ENCODE measurements around the gene WNT9A.

Gene WNT9A

DNA sequence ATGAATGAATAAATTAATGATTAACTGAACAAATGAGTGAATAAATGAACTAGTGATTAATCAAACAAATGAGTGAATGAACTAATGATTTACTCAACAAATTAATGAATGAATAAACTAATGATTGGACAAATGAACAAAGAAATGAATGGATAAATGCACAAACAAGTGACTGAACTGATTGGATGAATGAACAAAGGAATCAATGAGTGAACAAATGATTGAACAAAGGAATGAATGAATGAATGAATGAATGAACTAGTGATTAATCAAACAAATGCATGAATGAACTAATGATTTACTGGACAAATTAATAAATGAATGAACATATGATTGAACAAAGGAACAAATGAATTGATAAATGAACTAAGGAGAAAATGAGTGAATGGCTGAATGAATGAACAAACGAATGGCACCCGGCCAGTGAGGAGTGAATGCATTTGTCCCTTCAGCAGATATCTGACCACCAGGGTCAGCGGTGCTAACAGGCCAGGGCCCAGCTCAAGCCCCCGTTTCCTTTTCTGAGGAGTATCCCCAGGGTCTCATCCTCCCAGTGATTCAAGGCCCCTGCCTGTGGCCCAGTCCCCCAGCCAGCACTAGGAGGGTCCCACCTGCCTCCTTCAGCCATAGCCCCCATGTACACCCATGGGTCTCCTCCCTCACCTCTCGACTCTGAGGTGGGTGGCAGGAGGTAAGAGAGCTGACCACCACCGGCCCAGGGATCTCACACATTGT is 49.9 kb downstream of the WNT9A start:
- DNase-seq (ENCODE audit: low read depth) = no peak

GRCh38 chr1:227896710-227897655 is 50.7 kb downstream of the WNT9A start:
- DNase-seq (ENCODE audit: low read depth) = no peak

- no peak for DNase-seq (ENCODE audit: low read depth)
Observed at GRCh38 chr1:227895828-227896685, 51.7 kb downstream of the WNT9A start.

GRCh38 chr1:227894831-227895451 is 52.8 kb downstream of the WNT9A start:
- no peak for DNase-seq (ENCODE audit: low read depth)

DNA sequence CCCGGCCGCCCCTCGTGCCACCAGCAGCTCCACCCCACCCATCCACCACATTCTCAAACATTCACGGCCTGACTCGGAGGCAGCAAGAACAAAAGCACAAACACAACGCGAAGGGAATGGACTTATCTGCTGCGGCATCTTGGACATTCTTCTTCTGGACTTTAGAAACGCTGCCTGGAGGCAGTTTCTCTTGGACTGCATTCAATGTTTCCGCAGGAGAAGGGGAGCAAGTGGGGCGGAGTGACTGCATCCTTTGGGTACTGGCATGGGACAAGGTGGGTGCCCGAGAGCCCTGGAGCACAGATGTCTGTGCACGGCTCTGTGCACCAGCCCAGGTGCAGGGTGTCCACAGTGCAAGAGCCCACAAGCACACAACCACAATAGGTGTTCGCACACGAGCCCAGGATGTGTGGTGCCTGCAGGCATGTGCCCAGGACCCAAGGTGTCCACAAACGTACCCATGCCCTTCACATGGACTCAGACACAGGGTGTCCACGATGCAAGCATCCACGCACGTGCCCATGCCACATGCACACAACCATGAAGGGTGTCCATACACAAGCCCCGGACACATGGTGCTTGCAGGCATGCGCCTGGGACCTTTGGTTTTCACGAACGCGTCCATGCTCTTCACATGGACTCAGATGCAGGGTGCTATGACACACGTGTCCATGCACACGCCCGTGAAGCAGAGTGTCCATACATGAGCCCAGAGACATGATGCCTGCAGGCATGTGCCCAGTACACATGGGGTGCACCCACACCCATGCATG is 53.6 kb downstream of the WNT9A start:
- DNase-seq (ENCODE audit: low read depth) = no peak

DNA sequence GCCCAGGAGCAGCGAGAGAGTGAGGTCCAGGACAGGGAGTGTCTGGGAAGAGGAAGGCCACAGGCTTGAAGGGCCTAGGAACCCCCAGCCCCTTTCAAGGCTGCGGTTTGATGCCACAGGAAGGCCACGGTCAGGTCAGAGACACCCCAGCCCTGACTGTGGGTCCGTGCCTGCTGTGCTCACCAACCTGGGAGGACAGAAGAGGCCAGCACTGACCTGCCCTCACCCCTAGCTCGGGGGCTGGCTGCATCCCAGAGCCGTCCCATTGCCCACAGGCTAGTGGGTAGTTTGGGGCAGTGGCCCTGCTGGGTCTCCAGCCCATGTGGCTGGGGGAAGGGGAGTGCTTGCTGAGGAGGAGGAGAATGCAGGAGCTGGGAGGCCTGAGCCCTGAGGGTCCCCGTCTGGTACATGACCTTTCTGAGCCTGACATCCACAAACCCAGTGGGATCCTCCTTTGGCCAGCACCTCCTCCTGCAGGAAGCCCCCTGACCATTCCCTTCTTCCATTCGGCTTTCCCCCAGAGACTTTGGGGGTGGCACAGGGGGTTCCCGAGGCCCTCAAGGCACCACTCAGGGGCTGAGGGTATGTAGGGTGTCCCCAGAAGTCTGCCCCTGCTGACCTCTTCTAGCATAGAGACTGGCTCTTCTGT is 54.3 kb downstream of the WNT9A start:
- no peak for DNase-seq (ENCODE audit: low read depth)

DNA sequence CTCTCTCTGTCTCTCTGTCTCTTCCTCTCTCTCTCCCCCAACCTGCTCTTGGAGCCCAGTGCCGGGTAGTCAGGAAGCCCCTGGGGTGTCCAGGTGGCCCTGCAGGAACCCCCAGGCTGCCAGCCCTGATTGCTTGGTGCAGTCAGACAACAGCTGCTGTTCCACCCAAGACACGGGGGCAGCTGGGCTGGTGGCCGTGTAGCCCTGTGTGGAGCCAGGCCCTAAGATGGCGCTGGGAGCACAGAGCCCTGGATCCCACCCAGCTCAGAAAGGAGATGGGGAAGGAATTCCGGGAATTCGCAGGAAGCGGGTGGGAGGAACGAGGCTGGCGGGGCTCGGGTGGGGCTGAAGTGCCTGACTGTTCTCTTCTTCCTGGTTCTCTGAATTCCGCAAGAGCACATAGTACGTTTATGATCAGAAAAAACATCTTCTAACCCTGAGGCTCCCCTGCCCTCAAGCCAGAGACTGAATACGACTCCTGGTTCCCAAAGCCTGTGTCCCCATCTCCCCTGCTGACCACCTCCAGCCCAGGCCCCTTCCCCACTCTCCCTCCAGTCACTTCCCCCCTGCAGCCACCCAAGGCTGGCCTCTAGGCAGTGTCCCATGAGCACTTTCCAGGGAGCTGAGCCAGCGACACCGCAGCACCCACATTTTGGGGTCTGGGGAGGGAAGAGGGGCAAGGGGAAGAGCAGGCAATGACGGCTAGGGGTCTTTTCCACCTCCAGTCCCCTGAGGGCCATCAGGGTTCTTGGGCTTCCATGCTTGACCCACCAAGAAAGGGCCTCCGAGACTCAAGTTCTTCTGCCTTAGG is 55.0 kb downstream of the WNT9A start:
- no peak for DNase-seq (ENCODE audit: low read depth)

- DNase-seq (ENCODE audit: low read depth) = no peak
Observed at GRCh38 chr1:227891955-227892488, 55.7 kb downstream of the WNT9A start.

DNA sequence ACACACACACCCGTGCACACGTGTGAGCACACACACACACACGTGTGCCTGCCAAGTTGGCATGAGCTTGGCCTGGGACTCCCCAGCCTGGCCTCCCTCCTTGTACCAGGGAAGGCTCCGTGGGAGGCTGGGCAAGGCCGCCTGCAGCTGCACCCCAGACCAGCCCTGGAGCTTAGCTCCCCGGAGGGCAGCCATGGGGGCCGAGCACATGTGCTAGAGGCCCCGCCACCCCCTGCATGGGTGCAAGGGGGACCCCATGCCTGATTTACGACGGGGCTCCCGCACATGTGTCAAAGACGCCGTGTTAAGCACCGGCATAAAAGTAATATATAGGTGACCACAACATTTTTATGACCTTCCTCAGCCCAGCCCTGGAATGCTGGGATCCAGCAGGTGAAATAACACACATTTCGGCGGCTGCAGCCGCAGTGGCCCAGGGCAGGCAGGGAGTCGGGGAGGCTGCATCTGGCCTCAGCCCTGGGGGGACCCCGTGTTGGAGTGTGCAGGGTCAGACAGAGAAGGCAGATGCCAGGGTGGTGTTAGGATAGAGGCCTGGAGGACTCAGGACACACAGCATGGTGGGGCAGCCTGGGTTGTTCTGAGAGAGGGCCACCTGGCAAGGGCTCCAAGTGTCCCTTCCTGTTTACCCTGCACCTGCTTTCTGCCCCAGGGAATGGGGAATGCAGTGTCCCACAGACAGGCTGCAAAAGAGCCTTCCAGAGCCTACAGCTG is 56.3 kb downstream of the WNT9A start:
- DNase-seq (ENCODE audit: low read depth) = no peak

DNA sequence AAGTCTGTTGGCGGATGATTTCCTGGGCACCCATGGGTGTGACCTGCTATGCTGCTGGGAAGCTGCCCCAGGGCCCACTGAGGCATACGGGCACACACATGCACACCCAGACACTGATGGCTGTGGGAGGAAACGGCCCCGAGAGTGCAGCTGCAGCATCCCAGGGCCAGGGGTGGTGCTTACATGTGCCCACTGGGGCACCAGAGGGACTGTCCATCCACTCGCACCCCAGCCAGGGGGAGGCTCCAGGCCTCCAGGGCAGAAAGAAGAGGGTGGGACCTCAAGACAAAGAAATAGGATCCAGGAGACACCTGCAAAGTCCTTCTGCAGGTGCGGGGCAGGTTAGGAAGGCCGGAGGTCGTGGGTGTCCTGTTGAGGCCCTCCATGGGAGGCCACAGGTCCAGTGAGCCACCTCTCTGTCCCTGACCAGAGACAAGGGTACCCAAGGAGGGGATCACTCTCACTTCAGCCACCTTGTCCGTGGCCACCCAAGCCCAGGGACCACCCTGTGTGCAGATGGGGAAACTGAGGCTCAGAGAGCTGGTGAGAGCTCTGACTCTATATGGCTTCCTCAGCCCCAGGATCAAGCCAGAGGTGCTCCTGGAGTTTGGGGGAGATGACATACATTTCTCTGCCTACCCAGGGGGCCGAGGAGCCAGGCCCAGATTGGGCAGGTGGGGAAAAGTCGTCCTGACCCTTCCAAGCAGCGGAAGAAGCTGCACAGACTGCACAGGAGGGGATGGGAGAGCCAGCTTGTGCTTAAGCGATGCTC is 57.1 kb downstream of the WNT9A start:
- no peak for DNase-seq (ENCODE audit: low read depth)

GRCh38 chr1:227889863-227890405 is 57.8 kb downstream of the WNT9A start:
- DNase-seq (ENCODE audit: low read depth) = no peak

GRCh38 chr1:227889047-227889862 is 58.5 kb downstream of the WNT9A start:
- no peak for DNase-seq (ENCODE audit: low read depth)

GRCh38 chr1:227888404-227889046 is 59.2 kb downstream of the WNT9A start:
- no peak for DNase-seq (ENCODE audit: low read depth)

GRCh38 chr1:227887697-227888403 is 59.9 kb downstream of the WNT9A start:
- DNase-seq (ENCODE audit: low read depth) = no peak

GRCh38 chr1:227886993-227887696 is 60.6 kb downstream of the WNT9A start:
- DNase-seq (ENCODE audit: low read depth) = peak; percentile 33

Measured in fibroblast of the conjunctiva (primary cell).